ENCODE results near the gene IGSF3. TPM values are rescaled to one million over a fixed set of nuclear protein-coding genes. Genes with fewer than 3 reads are reported as not detected.

IGSF3 gene
- total and polyA plus RNA-seq, 10 of the 15 experiments (the other 5 are each of a cell fraction or from before 2014, with no cell fraction given): 1.4 to 18.0 (median 9.6) TPM

DNA sequence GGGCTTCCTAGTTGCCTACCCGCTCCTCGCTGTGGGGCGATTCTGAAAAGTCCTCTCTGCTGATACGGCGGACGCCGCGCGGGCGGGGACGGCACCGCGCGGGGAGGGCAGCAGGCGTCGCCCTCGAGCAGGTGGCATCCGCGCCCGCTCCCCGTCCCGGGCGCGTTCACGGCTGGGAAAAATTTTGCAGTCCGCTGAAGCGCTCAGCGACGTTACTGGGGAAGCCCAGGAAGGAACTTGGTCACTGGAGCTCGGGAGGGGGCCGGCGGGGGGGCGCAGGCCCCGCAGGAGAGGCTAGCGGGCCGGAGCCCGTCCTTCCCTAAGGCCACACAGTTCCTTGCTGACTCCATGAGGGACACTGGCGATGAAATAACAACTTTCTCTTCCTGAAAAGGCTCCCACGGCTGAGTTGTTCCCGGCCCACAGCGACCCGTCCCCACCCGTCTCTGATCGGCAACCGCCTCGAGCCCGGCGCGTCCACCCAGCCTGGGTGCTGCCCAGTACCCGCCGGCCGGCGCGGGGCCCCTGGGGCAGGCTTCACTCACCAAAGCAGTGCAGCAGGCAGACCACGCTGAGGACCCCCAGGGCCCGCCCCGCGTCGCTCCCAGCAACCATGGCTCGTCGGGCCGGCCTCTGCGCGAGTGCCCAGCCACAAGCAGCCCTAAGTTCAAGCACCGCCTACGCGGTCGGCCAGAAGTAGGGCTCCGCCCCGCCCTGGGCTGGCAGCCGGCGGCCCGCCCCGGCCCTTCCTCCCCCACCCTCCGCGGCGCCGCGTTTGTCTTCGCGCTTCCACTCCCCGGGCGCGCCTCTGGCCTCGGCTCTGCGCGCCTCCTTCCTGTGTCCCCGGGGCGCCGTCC is 96.9 kb downstream of the IGSF3 start, which contains the start of gene CD58 (continued):
- TF ChIP-seq SPI1 (IDR thresholded peaks at IDR 0.05; ENCODE audit: borderline replicate concordance, insufficient read depth, low read depth, low read length) (peak; percentile 42), FOXK2 (IDR thresholded peaks at IDR 0.05) (no peak), SMAD1 (IDR thresholded peaks at IDR 0.05; ENCODE audit: low read depth, partially characterized antibody) (peak; percentile 21), PAX8 (IDR thresholded peaks at IDR 0.05) (no peak), PAX5 (IDR thresholded peaks at IDR 0.05; ENCODE audit: borderline replicate concordance, low read depth, low read length) (peak; percentile 47; the same call in 1 of the 2 replicates), CREM (IDR thresholded peaks at IDR 0.05; ENCODE audit: low read depth) (peak; percentile 27; the same call in 1 of the 2 replicates), RELA (IDR thresholded peaks at IDR 0.05; ENCODE audit: borderline replicate concordance, partially characterized antibody) (no peak), FOS (IDR thresholded peaks at IDR 0.05; ENCODE audit: borderline replicate concordance, extremely low read depth, insufficient read length) (no peak), ZNF384 (IDR thresholded peaks at IDR 0.05; ENCODE audit: borderline replicate concordance, low read depth, low read length) (no peak), RBBP5 (conservative IDR thresholded peaks at IDR 0.05) (no peak), SIN3A (IDR thresholded peaks at IDR 0.05; ENCODE audit: low read depth, low read length) (no peak), CHD2 (IDR thresholded peaks at IDR 0.05; ENCODE audit: borderline replicate concordance, low read depth, low read length) (no peak; the same call in none of the 2 replicates), MYC (IDR thresholded peaks at IDR 0.05; ENCODE audit: insufficient read depth, insufficient read length, insufficient replicate concordance, low read length, severe bottlenecking) (no peak), MXI1 (IDR thresholded peaks at IDR 0.05; ENCODE audit: low read depth, low read length) (peak; percentile 13)
- TF ChIP-seq, protein P1, sequence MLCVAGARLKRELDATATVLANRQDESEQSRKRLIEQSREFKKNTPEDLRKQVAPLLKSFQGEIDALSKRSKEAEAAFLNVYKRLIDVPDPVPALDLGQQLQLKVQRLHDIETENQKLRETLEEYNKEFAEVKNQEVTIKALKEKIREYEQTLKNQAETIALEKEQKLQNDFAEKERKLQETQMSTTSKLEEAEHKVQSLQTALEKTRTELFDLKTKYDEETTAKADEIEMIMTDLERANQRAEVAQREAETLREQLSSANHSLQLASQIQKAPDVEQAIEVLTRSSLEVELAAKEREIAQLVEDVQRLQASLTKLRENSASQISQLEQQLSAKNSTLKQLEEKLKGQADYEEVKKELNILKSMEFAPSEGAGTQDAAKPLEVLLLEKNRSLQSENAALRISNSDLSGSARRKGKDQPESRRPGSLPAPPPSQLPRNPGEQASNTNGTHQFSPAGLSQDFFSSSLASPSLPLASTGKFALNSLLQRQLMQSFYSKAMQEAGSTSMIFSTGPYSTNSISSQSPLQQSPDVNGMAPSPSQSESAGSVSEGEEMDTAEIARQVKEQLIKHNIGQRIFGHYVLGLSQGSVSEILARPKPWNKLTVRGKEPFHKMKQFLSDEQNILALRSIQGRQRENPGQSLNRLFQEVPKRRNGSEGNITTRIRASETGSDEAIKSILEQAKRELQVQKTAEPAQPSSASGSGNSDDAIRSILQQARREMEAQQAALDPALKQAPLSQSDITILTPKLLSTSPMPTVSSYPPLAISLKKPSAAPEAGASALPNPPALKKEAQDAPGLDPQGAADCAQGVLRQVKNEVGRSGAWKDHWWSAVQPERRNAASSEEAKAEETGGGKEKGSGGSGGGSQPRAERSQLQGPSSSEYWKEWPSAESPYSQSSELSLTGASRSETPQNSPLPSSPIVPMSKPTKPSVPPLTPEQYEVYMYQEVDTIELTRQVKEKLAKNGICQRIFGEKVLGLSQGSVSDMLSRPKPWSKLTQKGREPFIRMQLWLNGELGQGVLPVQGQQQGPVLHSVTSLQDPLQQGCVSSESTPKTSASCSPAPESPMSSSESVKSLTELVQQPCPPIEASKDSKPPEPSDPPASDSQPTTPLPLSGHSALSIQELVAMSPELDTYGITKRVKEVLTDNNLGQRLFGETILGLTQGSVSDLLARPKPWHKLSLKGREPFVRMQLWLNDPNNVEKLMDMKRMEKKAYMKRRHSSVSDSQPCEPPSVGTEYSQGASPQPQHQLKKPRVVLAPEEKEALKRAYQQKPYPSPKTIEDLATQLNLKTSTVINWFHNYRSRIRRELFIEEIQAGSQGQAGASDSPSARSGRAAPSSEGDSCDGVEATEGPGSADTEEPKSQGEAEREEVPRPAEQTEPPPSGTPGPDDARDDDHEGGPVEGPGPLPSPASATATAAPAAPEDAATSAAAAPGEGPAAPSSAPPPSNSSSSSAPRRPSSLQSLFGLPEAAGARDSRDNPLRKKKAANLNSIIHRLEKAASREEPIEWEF (IDR thresholded peaks at IDR 0.05; ENCODE audit: insufficient replicate concordance, low read depth, low read length): no peak
- TF ChIP-seq, protein P2, sequence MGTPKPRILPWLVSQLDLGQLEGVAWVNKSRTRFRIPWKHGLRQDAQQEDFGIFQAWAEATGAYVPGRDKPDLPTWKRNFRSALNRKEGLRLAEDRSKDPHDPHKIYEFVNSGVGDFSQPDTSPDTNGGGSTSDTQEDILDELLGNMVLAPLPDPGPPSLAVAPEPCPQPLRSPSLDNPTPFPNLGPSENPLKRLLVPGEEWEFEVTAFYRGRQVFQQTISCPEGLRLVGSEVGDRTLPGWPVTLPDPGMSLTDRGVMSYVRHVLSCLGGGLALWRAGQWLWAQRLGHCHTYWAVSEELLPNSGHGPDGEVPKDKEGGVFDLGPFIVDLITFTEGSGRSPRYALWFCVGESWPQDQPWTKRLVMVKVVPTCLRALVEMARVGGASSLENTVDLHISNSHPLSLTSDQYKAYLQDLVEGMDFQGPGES (IDR thresholded peaks at IDR 0.05): no peak
- TF ChIP-seq, protein P3, sequence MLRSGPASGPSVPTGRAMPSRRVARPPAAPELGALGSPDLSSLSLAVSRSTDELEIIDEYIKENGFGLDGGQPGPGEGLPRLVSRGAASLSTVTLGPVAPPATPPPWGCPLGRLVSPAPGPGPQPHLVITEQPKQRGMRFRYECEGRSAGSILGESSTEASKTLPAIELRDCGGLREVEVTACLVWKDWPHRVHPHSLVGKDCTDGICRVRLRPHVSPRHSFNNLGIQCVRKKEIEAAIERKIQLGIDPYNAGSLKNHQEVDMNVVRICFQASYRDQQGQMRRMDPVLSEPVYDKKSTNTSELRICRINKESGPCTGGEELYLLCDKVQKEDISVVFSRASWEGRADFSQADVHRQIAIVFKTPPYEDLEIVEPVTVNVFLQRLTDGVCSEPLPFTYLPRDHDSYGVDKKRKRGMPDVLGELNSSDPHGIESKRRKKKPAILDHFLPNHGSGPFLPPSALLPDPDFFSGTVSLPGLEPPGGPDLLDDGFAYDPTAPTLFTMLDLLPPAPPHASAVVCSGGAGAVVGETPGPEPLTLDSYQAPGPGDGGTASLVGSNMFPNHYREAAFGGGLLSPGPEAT (IDR thresholded peaks at IDR 0.05; ENCODE audit: low read depth): no peak
